Measurements from ENCODE around the gene ZWINT. TPM values are rescaled to one million over a fixed set of nuclear protein-coding genes. Genes with fewer than 3 reads are reported as not detected.

ZWINT gene
- total RNA-seq, 1 donor from 2014 or later: 12.8 TPM

GRCh38 chr10:56357018-56357417 lies 4.0 kb downstream of the ZWINT start:
- FAIRE-seq (no peak), DNase-seq (ENCODE audit: low read depth) (no peak)
- H3K4me2 ChIP-seq (ENCODE audit: low read length): no peak overlapping the region
- peaks cover 14% of the 10 kb centered on the region for H3K4me1 ChIP-seq (ENCODE audit: insufficient read depth, low read length)
- H3K36me3 Mint-ChIP-seq (ENCODE audit: low read depth, unreplicated experiment): peaks cover 3% of the 10 kb centered on the region
- no peaks in the 10 kb centered on the region for H4K20me1 ChIP-seq (ENCODE audit: insufficient read depth, low read length)
- H3K36me3 ChIP-seq (ENCODE audit: insufficient read depth, low read length): peaks cover 12% of the 10 kb centered on the region
- no peaks in the 10 kb centered on the region for H3K9me3 Mint-ChIP-seq (ENCODE audit: unreplicated experiment)
- no peaks in the 10 kb centered on the region for H3K27me3 ChIP-seq (ENCODE audit: insufficient read depth, low read length)
- H3K79me2 ChIP-seq (ENCODE audit: insufficient read depth, low read length): peaks cover 20% of the 10 kb centered on the region
- H3K27ac ChIP-seq (ENCODE audit: low read depth, low read length): no peak overlapping the region
- no peak overlapping the region for H3K27ac Mint-ChIP-seq (ENCODE audit: unreplicated experiment)
- TF ChIP-seq CTCF (IDR thresholded peaks at IDR 0.05; ENCODE audit: insufficient read depth, low read depth, low read length) (no peak), EZH2 (IDR thresholded peaks at IDR 0.05; ENCODE audit: insufficient read depth, low read length) (no peak)
- no peak overlapping the region for H3K9ac ChIP-seq (ENCODE audit: low read length)
- no peak overlapping the region for H3K4me3 ChIP-seq (ENCODE audit: insufficient read depth, low read depth, low read length)
- H3K9me3 ChIP-seq (ENCODE audit: insufficient read depth, low read depth, low read length): no peaks in the 10 kb centered on the region
- H3K27me3 Mint-ChIP-seq (ENCODE audit: low read depth, unreplicated experiment): no peaks in the 10 kb centered on the region
- peaks cover 5% of the 10 kb centered on the region for H3K4me1 Mint-ChIP-seq (ENCODE audit: low read depth, unreplicated experiment)
- H3K4me3 Mint-ChIP-seq (ENCODE audit: unreplicated experiment): no peak overlapping the region
- no peak overlapping the region for H2AFZ ChIP-seq (ENCODE audit: low read depth, low read length)

DNA sequence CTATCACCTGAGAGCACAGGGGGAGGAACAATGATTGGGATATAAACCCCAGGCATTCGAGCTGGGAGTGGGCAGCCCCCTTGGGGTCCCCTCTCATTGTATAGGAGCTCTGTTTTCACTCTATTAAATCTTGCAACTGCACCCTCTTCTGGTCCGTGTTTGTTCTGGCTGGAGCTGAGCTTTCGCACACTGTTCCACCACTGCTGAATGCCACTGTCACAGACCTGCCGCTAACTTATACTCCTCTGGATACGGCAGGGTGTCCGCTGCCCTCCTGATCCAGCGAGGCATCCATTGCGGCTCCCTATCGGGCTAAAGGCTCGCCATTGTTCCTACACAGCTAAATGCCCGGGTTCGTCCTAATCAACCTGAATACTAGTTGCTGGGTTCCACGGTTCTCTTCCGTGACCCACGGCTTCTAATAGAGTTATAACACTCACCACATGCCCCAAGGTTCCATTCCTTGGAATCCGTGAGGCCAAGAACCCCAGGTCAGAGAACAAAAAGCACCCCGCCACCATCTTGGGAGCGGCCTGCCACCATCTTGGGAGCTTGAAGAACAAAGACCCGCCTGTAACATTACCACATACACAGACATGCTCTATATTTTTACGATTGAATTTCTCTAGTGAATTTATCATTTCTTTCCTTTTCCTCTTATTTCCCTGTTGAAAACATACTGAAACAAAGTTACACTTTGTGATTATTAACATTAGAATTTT lies 9.0 kb downstream of the ZWINT start:
- H3K27ac ChIP-seq (ENCODE audit: low read depth, low read length): no peak overlapping the region
- H3K4me3 ChIP-seq (ENCODE audit: insufficient read depth, low read depth, low read length): no peak overlapping the region
- H3K27me3 ChIP-seq (ENCODE audit: insufficient read depth, low read length): no peaks in the 10 kb centered on the region
- no peaks in the 10 kb centered on the region for H3K36me3 ChIP-seq (ENCODE audit: insufficient read depth, low read length)
- H3K27ac Mint-ChIP-seq (ENCODE audit: unreplicated experiment): no peak overlapping the region
- no peak for DNase-seq (ENCODE audit: low read depth)
- no peak overlapping the region for H3K4me3 Mint-ChIP-seq (ENCODE audit: unreplicated experiment)
- H3K4me2 ChIP-seq (ENCODE audit: low read length): no peak overlapping the region
- H3K9ac ChIP-seq (ENCODE audit: low read length): no peak overlapping the region
- H4K20me1 ChIP-seq (ENCODE audit: insufficient read depth, low read length): no peaks in the 10 kb centered on the region
- no peaks in the 10 kb centered on the region for H3K27me3 Mint-ChIP-seq (ENCODE audit: low read depth, unreplicated experiment)
- no peak overlapping the region for H2AFZ ChIP-seq (ENCODE audit: low read depth, low read length)
- FAIRE-seq: no peak
- H3K9me3 Mint-ChIP-seq (ENCODE audit: unreplicated experiment): no peaks in the 10 kb centered on the region
- no peaks in the 10 kb centered on the region for H3K79me2 ChIP-seq (ENCODE audit: insufficient read depth, low read length)
- H3K4me1 Mint-ChIP-seq (ENCODE audit: low read depth, unreplicated experiment): no peaks in the 10 kb centered on the region
- H3K9me3 ChIP-seq (ENCODE audit: insufficient read depth, low read depth, low read length): no peaks in the 10 kb centered on the region
- TF ChIP-seq EZH2 (IDR thresholded peaks at IDR 0.05; ENCODE audit: insufficient read depth, low read length) (no peak), CTCF (IDR thresholded peaks at IDR 0.05; ENCODE audit: insufficient read depth, low read depth, low read length) (no peak)
- no peaks in the 10 kb centered on the region for H3K36me3 Mint-ChIP-seq (ENCODE audit: low read depth, unreplicated experiment)
- H3K4me1 ChIP-seq (ENCODE audit: insufficient read depth, low read length): no peaks in the 10 kb centered on the region

DNA sequence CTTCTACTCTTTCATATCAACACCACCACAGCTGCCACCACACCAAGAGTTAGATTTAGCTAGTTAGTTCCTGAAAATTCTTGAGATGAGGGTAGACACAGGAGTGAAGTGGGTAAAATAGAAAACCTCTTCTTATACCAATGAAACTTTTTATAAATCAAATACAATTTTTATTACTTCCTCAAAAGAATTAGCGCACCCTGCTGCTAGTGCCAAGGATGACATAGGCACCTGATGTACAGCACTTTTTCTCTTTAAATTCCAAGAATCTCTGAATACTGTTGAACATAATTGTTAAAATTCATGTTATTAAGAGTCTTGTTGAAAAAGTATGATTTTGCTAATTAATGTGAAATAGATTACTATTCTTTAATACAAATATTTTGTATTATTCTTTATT lies 11.4 kb downstream of the ZWINT start:
- Mint-ChIP-seq H3K4me3 (ENCODE audit: unreplicated experiment) (no peak overlapping the region), H3K36me3 (ENCODE audit: low read depth, unreplicated experiment) (no peaks in the 10 kb centered on the region), H3K27me3 (ENCODE audit: low read depth, unreplicated experiment) (no peaks in the 10 kb centered on the region), H3K9me3 (ENCODE audit: unreplicated experiment) (no peaks in the 10 kb centered on the region), H3K4me1 (ENCODE audit: low read depth, unreplicated experiment) (no peaks in the 10 kb centered on the region), H3K27ac (ENCODE audit: unreplicated experiment) (no peak overlapping the region)
- Histone ChIP-seq H3K9me3 (ENCODE audit: insufficient read depth, low read depth, low read length) (no peaks in the 10 kb centered on the region), H3K36me3 (ENCODE audit: insufficient read depth, low read length) (no peaks in the 10 kb centered on the region), H3K9ac (ENCODE audit: low read length) (no peak overlapping the region), H3K27me3 (ENCODE audit: insufficient read depth, low read length) (no peaks in the 10 kb centered on the region), H3K4me1 (ENCODE audit: insufficient read depth, low read length) (no peaks in the 10 kb centered on the region), H2AFZ (ENCODE audit: low read depth, low read length) (no peak overlapping the region), H3K27ac (ENCODE audit: low read depth, low read length) (no peak overlapping the region), H3K4me2 (ENCODE audit: low read length) (no peak overlapping the region), H3K4me3 (ENCODE audit: insufficient read depth, low read depth, low read length) (no peak overlapping the region), H3K79me2 (ENCODE audit: insufficient read depth, low read length) (no peaks in the 10 kb centered on the region), H4K20me1 (ENCODE audit: insufficient read depth, low read length) (no peaks in the 10 kb centered on the region)
- no peak for FAIRE-seq
- DNase-seq (ENCODE audit: low read depth): no peak
- TF ChIP-seq EZH2 (IDR thresholded peaks at IDR 0.05; ENCODE audit: insufficient read depth, low read length): no peak
- no peak for TF ChIP-seq CTCF (IDR thresholded peaks at IDR 0.05; ENCODE audit: insufficient read depth, low read depth, low read length)

All from astrocyte (in vitro differentiated cells and primary cell).